ENCODE measurements around the gene NFIX. TPM values are rescaled to one million over a fixed set of nuclear protein-coding genes. Genes with fewer than 3 reads are reported as not detected.

The NFIX gene
- total and polyA plus RNA-seq, 4 donors = 26.0 to 190 (median 89.6) TPM

DNA sequence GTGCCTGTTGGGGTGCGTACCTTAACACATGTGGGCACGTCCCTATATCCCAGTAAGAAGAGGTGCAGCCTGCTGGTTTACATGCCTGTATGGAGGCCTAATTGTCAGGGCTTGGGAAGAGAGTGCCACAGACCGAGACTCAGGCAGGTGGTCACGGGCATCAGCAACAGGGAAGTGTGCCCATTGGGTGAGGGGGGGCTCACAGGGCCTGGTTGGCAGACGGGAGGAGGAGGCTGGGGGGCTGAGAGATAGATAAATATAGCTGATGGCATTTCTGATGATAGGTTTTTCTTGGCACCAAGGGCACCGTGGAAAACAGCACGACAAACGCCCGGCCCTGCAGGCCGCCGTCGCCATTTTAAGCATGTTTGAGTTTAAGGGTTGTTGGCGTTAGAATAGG, 37.6 kb downstream of the NFIX start:
- H3K27me3 ChIP-seq (ENCODE audit: control insufficient read depth in 3 of 3, insufficient read depth in 3 of 3, low read length in 2 of 3) = no peaks in the 10 kb centered on the region
- peaks cover 28 to 59% (median 44%) of the 10 kb centered on the region in 5 donors for H3K4me1 ChIP-seq (ENCODE audit: control insufficient read depth in 5 of 5, insufficient read depth in 5 of 5, low read length in 5 of 5)
- peak overlapping the region; percentile 78 to 81 for H3K27ac ChIP-seq (ENCODE audit: low read depth in 1 of 2, low read length in 1 of 2)
- TF ChIP-seq, protein P1, sequence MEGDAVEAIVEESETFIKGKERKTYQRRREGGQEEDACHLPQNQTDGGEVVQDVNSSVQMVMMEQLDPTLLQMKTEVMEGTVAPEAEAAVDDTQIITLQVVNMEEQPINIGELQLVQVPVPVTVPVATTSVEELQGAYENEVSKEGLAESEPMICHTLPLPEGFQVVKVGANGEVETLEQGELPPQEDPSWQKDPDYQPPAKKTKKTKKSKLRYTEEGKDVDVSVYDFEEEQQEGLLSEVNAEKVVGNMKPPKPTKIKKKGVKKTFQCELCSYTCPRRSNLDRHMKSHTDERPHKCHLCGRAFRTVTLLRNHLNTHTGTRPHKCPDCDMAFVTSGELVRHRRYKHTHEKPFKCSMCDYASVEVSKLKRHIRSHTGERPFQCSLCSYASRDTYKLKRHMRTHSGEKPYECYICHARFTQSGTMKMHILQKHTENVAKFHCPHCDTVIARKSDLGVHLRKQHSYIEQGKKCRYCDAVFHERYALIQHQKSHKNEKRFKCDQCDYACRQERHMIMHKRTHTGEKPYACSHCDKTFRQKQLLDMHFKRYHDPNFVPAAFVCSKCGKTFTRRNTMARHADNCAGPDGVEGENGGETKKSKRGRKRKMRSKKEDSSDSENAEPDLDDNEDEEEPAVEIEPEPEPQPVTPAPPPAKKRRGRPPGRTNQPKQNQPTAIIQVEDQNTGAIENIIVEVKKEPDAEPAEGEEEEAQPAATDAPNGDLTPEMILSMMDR (IDR thresholded peaks at IDR 0.05; ENCODE audit: control extremely low read depth, extremely low read depth) = no peak
- 83 to 92% methylated on average over 13 of the region's 13 CpGs for WGBS, 2 donors
- no peak overlapping the region for H3K9ac ChIP-seq (ENCODE audit: insufficient read depth in 1 of 2, low read length in 2 of 2)
- H3K4me3 ChIP-seq = no peak overlapping the region
- peaks cover 0 to 23% (median 3%) of the 10 kb centered on the region in 4 donors for H3K36me3 ChIP-seq (ENCODE audit: control insufficient read depth in 4 of 4, insufficient read depth in 4 of 4, low read length in 4 of 4)
- no peaks in the 10 kb centered on the region for H3K9me3 ChIP-seq (ENCODE audit: control insufficient read depth in 4 of 4, insufficient read depth in 3 of 4, low read length in 3 of 4)
- no peak for ATAC-seq (ENCODE audit: insufficient read depth, low FRiP score)
- no peak for DNase-seq

DNA sequence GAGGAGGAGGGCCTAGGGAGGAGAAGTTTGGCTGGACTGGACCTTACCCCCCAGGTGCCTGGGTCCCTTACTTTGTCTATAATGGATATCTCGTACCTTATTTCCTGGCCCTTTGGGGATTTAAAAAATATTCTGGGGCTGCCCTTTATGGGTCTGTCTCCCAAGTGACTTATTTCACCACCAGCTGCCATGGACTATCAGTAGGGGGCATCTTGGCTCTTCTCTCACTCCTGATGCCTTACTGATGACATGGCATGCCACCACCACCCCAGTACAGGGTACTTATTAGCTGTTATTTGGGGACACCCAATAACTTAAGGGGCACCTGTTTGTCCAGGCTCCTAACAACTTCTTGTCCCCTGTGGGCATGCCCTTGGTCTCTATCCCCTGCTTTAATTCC, 38.0 kb downstream of the NFIX start:
- Histone ChIP-seq H3K4me3 (no peak overlapping the region), H3K27me3 (ENCODE audit: control insufficient read depth in 3 of 3, insufficient read depth in 3 of 3, low read length in 2 of 3) (no peaks in the 10 kb centered on the region), H3K9ac (ENCODE audit: insufficient read depth in 1 of 2, low read length in 2 of 2) (no peak overlapping the region), H3K36me3 (ENCODE audit: control insufficient read depth in 4 of 4, insufficient read depth in 4 of 4, low read length in 4 of 4) (peaks cover 0 to 19% (median 3%) of the 10 kb centered on the region in 4 donors), H3K9me3 (ENCODE audit: control insufficient read depth in 4 of 4, insufficient read depth in 3 of 4, low read length in 3 of 4) (no peaks in the 10 kb centered on the region), H3K4me1 (ENCODE audit: control insufficient read depth in 5 of 5, insufficient read depth in 5 of 5, low read length in 5 of 5) (peaks cover 30 to 60% (median 48%) of the 10 kb centered on the region in 5 donors), H3K27ac (ENCODE audit: low read depth in 1 of 2, low read length in 1 of 2) (peak overlapping the region in 1 of 2 donors; percentile 80)
- TF ChIP-seq, protein P1 (IDR thresholded peaks at IDR 0.05; ENCODE audit: control extremely low read depth, extremely low read depth) = no peak
- ATAC-seq (ENCODE audit: insufficient read depth, low FRiP score) (no peak), DNase-seq (no peak)
- 82 to 92% methylated on average over 1 of the region's 1 CpG for WGBS, 2 donors

DNA sequence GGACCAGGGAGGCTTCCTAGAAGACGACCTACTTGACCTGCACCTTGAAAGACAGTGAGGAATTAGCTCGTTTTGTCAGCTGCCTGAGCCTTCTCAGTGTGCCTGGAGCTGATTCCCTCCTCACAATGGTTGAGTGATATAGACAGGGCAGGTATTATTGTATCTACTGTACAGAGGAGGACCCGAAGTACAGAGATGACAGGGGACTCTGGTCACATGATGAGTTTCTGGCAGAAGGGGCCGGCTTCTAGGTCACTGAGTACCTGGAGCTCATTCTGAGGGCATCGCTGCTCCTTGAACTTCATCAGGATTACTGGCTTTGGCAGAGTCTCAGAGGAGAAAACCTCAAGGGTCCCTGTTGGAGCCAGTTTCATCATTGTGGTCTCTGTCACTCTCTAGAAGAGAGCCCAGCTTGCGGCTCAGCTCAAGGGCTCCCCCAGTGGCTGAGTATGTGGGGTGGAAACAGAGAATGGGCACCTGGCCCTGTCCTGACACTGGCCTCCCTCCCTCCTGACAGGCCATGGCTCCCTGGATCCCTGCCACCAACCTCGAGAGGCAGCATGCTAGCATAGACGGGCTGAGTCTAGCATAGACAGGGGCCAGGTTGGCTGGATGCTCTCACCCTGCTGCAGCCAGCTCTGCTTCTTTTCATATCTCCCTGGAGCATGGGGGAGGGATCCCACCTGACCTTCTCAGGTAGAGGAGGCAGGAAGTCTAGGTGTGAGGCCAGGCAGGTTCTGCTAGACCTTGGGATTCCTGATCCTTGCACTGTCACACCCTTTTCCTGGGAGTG, 38.7 kb downstream of the NFIX start:
- H3K27me3 ChIP-seq (ENCODE audit: control insufficient read depth in 3 of 3, insufficient read depth in 3 of 3, low read length in 2 of 3) = no peaks in the 10 kb centered on the region
- H3K9me3 ChIP-seq (ENCODE audit: control insufficient read depth in 4 of 4, insufficient read depth in 3 of 4, low read length in 3 of 4) = no peaks in the 10 kb centered on the region
- H3K36me3 ChIP-seq (ENCODE audit: control insufficient read depth in 4 of 4, insufficient read depth in 4 of 4, low read length in 4 of 4) = peaks cover 0 to 16% (median 3%) of the 10 kb centered on the region in 4 donors
- TF ChIP-seq, protein P1 (IDR thresholded peaks at IDR 0.05; ENCODE audit: control extremely low read depth, extremely low read depth) = peak; percentile 34
- DNase-seq (peak in 1 of 3 donors; percentile 44), ATAC-seq (ENCODE audit: insufficient read depth, low FRiP score) (peak; percentile 51)
- H3K4me1 ChIP-seq (ENCODE audit: control insufficient read depth in 5 of 5, insufficient read depth in 5 of 5, low read length in 5 of 5) = peaks cover 34 to 68% (median 52%) of the 10 kb centered on the region in 5 donors
- H3K4me3 ChIP-seq = no peak overlapping the region
- WGBS, 2 donors = 45% methylated on average over 8 of the region's 8 CpGs
- H3K27ac ChIP-seq (ENCODE audit: low read depth in 1 of 2, low read length in 1 of 2) = peak overlapping the region in 1 of 2 donors; percentile 80
- H3K9ac ChIP-seq (ENCODE audit: insufficient read depth in 1 of 2, low read length in 2 of 2) = peak overlapping the region in 1 of 2 donors; percentile 20
